ENCODE results near the gene DMBT1.

DNA sequence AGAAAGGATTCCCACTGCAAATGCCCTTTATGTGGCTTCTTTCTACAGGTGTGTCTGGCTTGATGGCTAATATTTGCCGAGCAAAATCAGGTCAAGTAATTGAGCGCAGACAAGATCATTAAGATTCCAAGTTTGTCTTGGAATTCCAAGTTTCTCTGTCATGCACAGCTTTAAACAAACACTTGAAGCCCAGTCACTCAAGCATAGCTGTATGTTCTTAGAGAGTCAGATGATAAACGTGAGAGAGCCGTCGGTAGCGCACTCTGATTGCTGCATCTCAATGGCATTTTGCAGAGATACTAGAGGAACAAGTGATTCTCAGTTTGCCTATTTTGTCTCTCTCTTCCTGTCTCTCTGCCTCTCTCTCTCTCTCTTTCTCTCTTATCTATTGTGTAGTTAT, 658 bp downstream of the DMBT1 start:
- TF ChIP-seq, protein P1, sequence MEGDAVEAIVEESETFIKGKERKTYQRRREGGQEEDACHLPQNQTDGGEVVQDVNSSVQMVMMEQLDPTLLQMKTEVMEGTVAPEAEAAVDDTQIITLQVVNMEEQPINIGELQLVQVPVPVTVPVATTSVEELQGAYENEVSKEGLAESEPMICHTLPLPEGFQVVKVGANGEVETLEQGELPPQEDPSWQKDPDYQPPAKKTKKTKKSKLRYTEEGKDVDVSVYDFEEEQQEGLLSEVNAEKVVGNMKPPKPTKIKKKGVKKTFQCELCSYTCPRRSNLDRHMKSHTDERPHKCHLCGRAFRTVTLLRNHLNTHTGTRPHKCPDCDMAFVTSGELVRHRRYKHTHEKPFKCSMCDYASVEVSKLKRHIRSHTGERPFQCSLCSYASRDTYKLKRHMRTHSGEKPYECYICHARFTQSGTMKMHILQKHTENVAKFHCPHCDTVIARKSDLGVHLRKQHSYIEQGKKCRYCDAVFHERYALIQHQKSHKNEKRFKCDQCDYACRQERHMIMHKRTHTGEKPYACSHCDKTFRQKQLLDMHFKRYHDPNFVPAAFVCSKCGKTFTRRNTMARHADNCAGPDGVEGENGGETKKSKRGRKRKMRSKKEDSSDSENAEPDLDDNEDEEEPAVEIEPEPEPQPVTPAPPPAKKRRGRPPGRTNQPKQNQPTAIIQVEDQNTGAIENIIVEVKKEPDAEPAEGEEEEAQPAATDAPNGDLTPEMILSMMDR (IDR thresholded peaks at IDR 0.05), result no peak
- no peak for TF ChIP-seq POLR2A (IDR thresholded peaks at IDR 0.05)
- no peak for TF ChIP-seq EP300 (IDR thresholded peaks at IDR 0.05)

All from stomach (tissue), 4 donors.